Endothelial cell of umbilical vein (primary cell): ENCODE measurements around the gene HAP1. TPM values are rescaled to one million over a fixed set of nuclear protein-coding genes. Genes with fewer than 3 reads are reported as not detected.

Experiments used
- BruUV-seq: library from RNA; stranded (reverse); fragments of 400-500 nt; replicated peaks from 2 replicates; lab custom pipeline; 2021; lab: Mats Ljungman, UMichigan
- CTCF ChIA-PET: fragments of 300-600, 350-600 bp; sonication (Branson Sonifier 250); formaldehyde crosslinking; loops from one replicate; lab custom pipeline; 2021; ENCODE audit warnings: antibody characterized with exemption, inconsistent platforms; lab: Charles Lee
- POLR2A ChIA-PET: fragments of 300-600, 350-600 bp; sonication (Branson Sonifier 250); formaldehyde crosslinking; loops from one replicate; lab custom pipeline; 2021; ENCODE audit warnings: antibody characterized with exemption, inconsistent platforms; lab: Charles Lee
- DNase-seq: peaks from one replicate; pipeline ENCODE4 v3.0.0-alpha.2; 2011; ENCODE audit warnings: low read depth, low spot score
- FAIRE-seq: peaks from 2 replicates; lab custom pipeline; 2011; peaks lifted over from hg19 to GRCh38; lab: Jason Lieb, UNC
- H2AFZ ChIP-seq: 2 replicates; pipeline ENCODE4 v1.6.0; 2012; ENCODE audit warnings: low read depth, low read length, control low read depth, inconsistent platforms
- H3K27ac ChIP-seq: 2 replicates; pipeline ENCODE4 v1.5.1; 2011; ENCODE audit warnings: low read depth, mild to moderate bottlenecking, control low read depth, low read length, moderate library complexity; ENCODE audit not compliant: insufficient read depth
- H3K27me3 ChIP-seq, 2 experiments: 2 replicates each; pipeline versions ENCODE4 v1.6.0 to v1.6.1; 2011; ENCODE audit warnings: low read length in 2 of 2, mixed read lengths in 1 of 2; ENCODE audit not compliant: control insufficient read depth in 2 of 2, insufficient read depth in 2 of 2
- H3K36me3 ChIP-seq, 2 experiments: 2 replicates in 1 of 2; 3 replicates in 1 of 2; pipeline ENCODE4 v1.5.1; 2011; ENCODE audit warnings: low read length in 2 of 2, mild to moderate bottlenecking in 1 of 2, moderate library complexity in 1 of 2; ENCODE audit not compliant: control insufficient read depth in 2 of 2, insufficient read depth in 2 of 2; ENCODE audit errors: extremely low read depth in 1 of 2
- H3K4me1 ChIP-seq: 3 replicates; pipeline ENCODE4 v1.5.1; 2011; ENCODE audit warnings: mild to moderate bottlenecking, low read length; ENCODE audit not compliant: control insufficient read depth, insufficient read depth; ENCODE audit errors: extremely low read depth
- H3K4me2 ChIP-seq: 2 replicates; pipeline ENCODE4 v1.6.1; 2011; ENCODE audit warnings: low read length, control low read depth, mixed read lengths; ENCODE audit not compliant: insufficient read depth
- H3K4me3 ChIP-seq, 3 experiments: fragments of 200-600 bp in 1 of 3; sonication (generic), shearing (Covaris generic) in 1 of 3; replicated peaks in 1 of 3; 2 replicates each; pipeline ENCODE4 v1.5.1; 2011 to 2016; ENCODE audit warnings: control low read depth in 3 of 3, low read length in 3 of 3, mild to moderate bottlenecking in 2 of 3, inconsistent platforms in 1 of 3, low read depth in 1 of 3, moderate library complexity in 1 of 3; ENCODE audit not compliant: insufficient read depth in 1 of 3
- H3K79me2 ChIP-seq: 2 replicates; pipeline ENCODE4 v1.6.0; 2012; ENCODE audit warnings: low read length, inconsistent platforms; ENCODE audit not compliant: control insufficient read depth, insufficient read depth
- H3K9ac ChIP-seq: replicated peaks from 2 replicates; pipeline ENCODE3; 2011; ENCODE audit warnings: low read length, control low read depth; ENCODE audit not compliant: insufficient read depth; ENCODE audit errors: extremely low read depth
- H3K9me1 ChIP-seq: replicated peaks from 3 replicates; pipeline ENCODE4 v1.6.0; 2011; ENCODE audit warnings: mild to moderate bottlenecking, low read length; ENCODE audit not compliant: control insufficient read depth, insufficient read depth; ENCODE audit errors: extremely low read depth
- H3K9me3 ChIP-seq: replicated peaks from 2 replicates; pipeline ENCODE4 v1.5.1; 2012; ENCODE audit warnings: low read length, inconsistent platforms; ENCODE audit not compliant: control insufficient read depth, insufficient read depth
- H4K20me1 ChIP-seq: replicated peaks from 2 replicates; pipeline ENCODE3; 2011; ENCODE audit warnings: mild to moderate bottlenecking, low read length; ENCODE audit not compliant: control insufficient read depth, insufficient read depth; ENCODE audit errors: extremely low read depth
- EZH2 ChIP-seq: IDR thresholded peaks from 2 replicates; pipeline ENCODE4 v1.6.1; 2012; ENCODE audit warnings: borderline replicate concordance, low read depth, mild to moderate bottlenecking, moderate library complexity, low read length, inconsistent platforms; ENCODE audit not compliant: severe bottlenecking
- FOS ChIP-seq: IDR thresholded peaks from 2 replicates; pipeline ENCODE4 v1.6.1; 2011; ENCODE audit warnings: mild to moderate bottlenecking, low read length, moderate library complexity, borderline replicate concordance; ENCODE audit not compliant: insufficient read depth
- GATA2 ChIP-seq: IDR thresholded peaks from 2 replicates; pipeline ENCODE4 v1.7.0; 2011; ENCODE audit warnings: low read depth, mild to moderate bottlenecking, moderate library complexity, mixed read lengths, low read length; ENCODE audit not compliant: insufficient read length, insufficient read depth
- MYC ChIP-seq: IDR thresholded peaks from one replicate; pipeline ENCODE4 v1.6.1; 2011; ENCODE audit warnings: mild to moderate bottlenecking, low read depth, low read length
- POLR2A ChIP-seq: IDR thresholded peaks from 2 replicates; pipeline ENCODE4 v1.6.1; 2012; ENCODE audit warnings: low read depth, mild to moderate bottlenecking, control low read depth, low read length
- POLR2AphosphoS5 ChIP-seq: IDR thresholded peaks from 2 replicates; pipeline ENCODE4 v1.6.1; 2012; ENCODE audit warnings: low read depth, mild to moderate bottlenecking, control low read depth, low read length, moderate library complexity; ENCODE audit not compliant: insufficient read depth
- dilution Hi-C: fragments of 300-500 bp; cut with MboI; formaldehyde crosslinking; loops from one replicate; pipeline ENCODE4 v1.15.0; 2019; ENCODE audit warnings: low sequenced_read_pairs; ENCODE audit not compliant: extremely low pct_ligation_motif_present
- intact Hi-C: fragments of 100-400 bp; cut with micrococcal nuclease; formaldehyde crosslinking; loops from one replicate; pipeline ENCODE4 v1.10.0; 2022
- polyA plus RNA-seq, 4 experiments: library from polyadenylated mRNA; depleted of rRNA in 3 of 4; stranded (reverse) in 3 of 4; unstranded in 1 of 4; fragments of >200 nt; gene quantifications; 2 replicates each; pipeline versions ENCODE4 v1.2.1 to v1.2.3, GENCODE V29; 2011 to 2012; ENCODE audit warnings: missing spikeins in 1 of 4
- total RNA-seq: library from RNA; stranded (reverse); gene quantifications from 2 replicates; pipeline ENCODE4 v1.2.3, GENCODE V29; 2021
- TF ChIP-seq, protein P1 (sequence below), 2 donors: IDR thresholded peaks; 1 replicate in 1 of 2; 2 replicates in 1 of 2; pipeline ENCODE4 v1.5.1; 2011; ENCODE audit warnings: low read length in 2 of 2, mild to moderate bottlenecking in 2 of 2, moderate library complexity in 2 of 2, control low read depth in 1 of 2, inconsistent platforms in 1 of 2, low read depth in 1 of 2; ENCODE audit not compliant: insufficient read depth in 1 of 2; ENCODE audit errors: extremely low read depth in 1 of 2
- TF ChIP-seq, protein P2 (sequence below): IDR thresholded peaks from 2 replicates; pipeline ENCODE4 v1.6.1; 2011; ENCODE audit not compliant: insufficient read depth, insufficient read length

The HAP1 gene
- total and polyA plus RNA-seq, 2 donors (not counting 3 experiments of a cell fraction or from before 2014, with no cell fraction given) = 0.07 to 0.24 TPM

DNA sequence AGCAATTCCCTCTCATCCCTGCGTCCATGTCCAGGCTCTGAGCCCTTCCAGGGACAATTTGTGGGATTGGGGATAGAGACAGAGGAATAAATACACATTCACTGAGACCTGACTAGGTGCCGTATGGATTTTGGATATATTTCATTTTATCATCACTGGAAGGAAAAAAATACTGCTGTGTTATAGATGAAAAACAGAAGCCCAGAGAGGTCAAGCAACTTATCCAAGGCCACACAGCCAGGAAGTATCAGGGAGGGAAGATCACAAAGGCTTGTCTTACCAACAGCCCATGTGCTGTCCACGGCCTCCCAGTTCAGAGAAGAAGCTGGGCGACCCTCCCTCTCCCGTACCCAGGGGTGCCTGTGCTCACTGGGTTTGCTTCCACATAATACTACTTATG is 6.1 kb upstream of the HAP1 start:
- no peaks in the 10 kb centered on the region for H3K79me2 ChIP-seq
- H3K4me1 ChIP-seq = no peaks in the 10 kb centered on the region
- FAIRE-seq (no peak), DNase-seq (no peak)
- BruUV-seq = no TSS peak
- peaks cover 5 to 12% of the 10 kb centered on the region in 2 experiments for H3K27me3 ChIP-seq
- TF ChIP-seq MYC = no peak
- no peak for TF ChIP-seq POLR2AphosphoS5
- TF ChIP-seq POLR2A = no peak
- no peak for TF ChIP-seq FOS
- no peak for TF ChIP-seq GATA2
- no peak for TF ChIP-seq EZH2
- TF ChIP-seq, protein P1, sequence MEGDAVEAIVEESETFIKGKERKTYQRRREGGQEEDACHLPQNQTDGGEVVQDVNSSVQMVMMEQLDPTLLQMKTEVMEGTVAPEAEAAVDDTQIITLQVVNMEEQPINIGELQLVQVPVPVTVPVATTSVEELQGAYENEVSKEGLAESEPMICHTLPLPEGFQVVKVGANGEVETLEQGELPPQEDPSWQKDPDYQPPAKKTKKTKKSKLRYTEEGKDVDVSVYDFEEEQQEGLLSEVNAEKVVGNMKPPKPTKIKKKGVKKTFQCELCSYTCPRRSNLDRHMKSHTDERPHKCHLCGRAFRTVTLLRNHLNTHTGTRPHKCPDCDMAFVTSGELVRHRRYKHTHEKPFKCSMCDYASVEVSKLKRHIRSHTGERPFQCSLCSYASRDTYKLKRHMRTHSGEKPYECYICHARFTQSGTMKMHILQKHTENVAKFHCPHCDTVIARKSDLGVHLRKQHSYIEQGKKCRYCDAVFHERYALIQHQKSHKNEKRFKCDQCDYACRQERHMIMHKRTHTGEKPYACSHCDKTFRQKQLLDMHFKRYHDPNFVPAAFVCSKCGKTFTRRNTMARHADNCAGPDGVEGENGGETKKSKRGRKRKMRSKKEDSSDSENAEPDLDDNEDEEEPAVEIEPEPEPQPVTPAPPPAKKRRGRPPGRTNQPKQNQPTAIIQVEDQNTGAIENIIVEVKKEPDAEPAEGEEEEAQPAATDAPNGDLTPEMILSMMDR (IDR thresholded peaks at IDR 0.05; ENCODE audit: extremely low read depth in 1 of 2, insufficient read depth in 1 of 2, low read depth in 1 of 2, low read length in 2 of 2) = no peak
- TF ChIP-seq, protein P2, sequence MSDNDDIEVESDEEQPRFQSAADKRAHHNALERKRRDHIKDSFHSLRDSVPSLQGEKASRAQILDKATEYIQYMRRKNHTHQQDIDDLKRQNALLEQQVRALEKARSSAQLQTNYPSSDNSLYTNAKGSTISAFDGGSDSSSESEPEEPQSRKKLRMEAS = no peak
- H3K9me1 ChIP-seq = no peaks in the 10 kb centered on the region
- ChIA-PET POLR2A (interaction anchor here (1.1 kb wide), 1 partner anchor 46 kb away, joined by 3 read pairs; the partner anchor contains the start of gene JUP), CTCF (interaction anchor here (1.1 to 2.8 kb wide), 7 partner anchors 13 to 71 kb away, joined by 3 to 13 read pairs (median 5); partner anchors contain the start of genes JUP and P3H4)
- H3K9ac ChIP-seq = no peak overlapping the region
- no peaks in the 10 kb centered on the region for H3K9me3 ChIP-seq
- H2AFZ ChIP-seq = no peak overlapping the region
- H3K27ac ChIP-seq = no peak overlapping the region
- dilution Hi-C loops (loop anchor here (10.0 kb wide), 1 partner anchor 64 kb away; no protein-coding TSS in a partner anchor), intact Hi-C loops (no loop called here)
- no peak overlapping the region for H3K4me2 ChIP-seq
- H3K4me3 ChIP-seq = no peak overlapping the region
- H4K20me1 ChIP-seq = no peaks in the 10 kb centered on the region
- no peaks in the 10 kb centered on the region for H3K36me3 ChIP-seq
